ENCODE results near the gene UBE2Z.

The UBE2Z gene

GRCh38 chr17:48901241-48901640 lies 7.0 kb upstream of the UBE2Z start:
- Histone ChIP-seq H3K4me1 (no peaks in the 10 kb centered on the region), H3K9me3 (no peaks in the 10 kb centered on the region), H3K27me3 (no peaks in the 10 kb centered on the region), H3K4me3 (ENCODE audit: low read depth, low read length) (no peak overlapping the region), H3K36me3 (peaks cover 15% of the 10 kb centered on the region)
- no peak for DNase-seq
- TF ChIP-seq CTCF (IDR thresholded peaks at IDR 0.05; ENCODE audit: low read depth, low read length) = no peak

GRCh38 chr17:48903401-48903800 lies 4.8 kb upstream of the UBE2Z start:
- no peak for TF ChIP-seq CTCF (IDR thresholded peaks at IDR 0.05; ENCODE audit: low read depth, low read length)

GRCh38 chr17:48904428-48904827 lies 3.8 kb upstream of the UBE2Z start:
- H3K4me3 ChIP-seq (ENCODE audit: low read depth, low read length) = no peak overlapping the region
- H3K4me1 ChIP-seq = no peaks in the 10 kb centered on the region
- no peaks in the 10 kb centered on the region for H3K27me3 ChIP-seq
- TF ChIP-seq CTCF (IDR thresholded peaks at IDR 0.05; ENCODE audit: low read depth, low read length) = no peak
- DNase-seq = no peak
- no peaks in the 10 kb centered on the region for H3K9me3 ChIP-seq
- no peaks in the 10 kb centered on the region for H3K36me3 ChIP-seq

More at GRCh38 chr17:48903401-48903800, 4.8 kb upstream of the UBE2Z start:
- Histone ChIP-seq H3K9me3 (no peaks in the 10 kb centered on the region), H3K4me1 (no peaks in the 10 kb centered on the region), H3K4me3 (ENCODE audit: low read depth, low read length) (no peak overlapping the region), H3K27me3 (no peaks in the 10 kb centered on the region), H3K36me3 (no peaks in the 10 kb centered on the region; the same call in 1 of the 2 replicates)
- no peak for DNase-seq

- no peaks in the 10 kb centered on the region for H3K27me3 ChIP-seq
- peaks cover 10% of the 10 kb centered on the region; the same call in 1 of the 2 replicates for H3K36me3 ChIP-seq
- H3K9me3 ChIP-seq = no peaks in the 10 kb centered on the region
- no peak for DNase-seq
- no peak for TF ChIP-seq CTCF (IDR thresholded peaks at IDR 0.05; ENCODE audit: low read depth, low read length)
- peaks cover 5% of the 10 kb centered on the region for H3K4me1 ChIP-seq
- no peak overlapping the region for H3K4me3 ChIP-seq (ENCODE audit: low read depth, low read length)
Measured at GRCh38 chr17:48905987-48906515, 2.2 kb upstream of the UBE2Z start.

- no peak for DNase-seq
- Histone ChIP-seq H3K36me3 (peaks cover 20% of the 10 kb centered on the region), H3K4me3 (ENCODE audit: low read depth, low read length) (peak overlapping the region; percentile 72), H3K27me3 (no peaks in the 10 kb centered on the region), H3K9me3 (no peaks in the 10 kb centered on the region), H3K4me1 (peaks cover 5% of the 10 kb centered on the region)
- no peak for TF ChIP-seq CTCF (IDR thresholded peaks at IDR 0.05; ENCODE audit: low read depth, low read length)
Measured at GRCh38 chr17:48907713-48908046, 527 bp upstream of the UBE2Z start.

- no peak for TF ChIP-seq CTCF (IDR thresholded peaks at IDR 0.05; ENCODE audit: low read depth, low read length)
- H3K4me3 ChIP-seq (ENCODE audit: low read depth, low read length) = peak overlapping the region; percentile 72
- no peaks in the 10 kb centered on the region for H3K9me3 ChIP-seq
- peak; percentile 97 for DNase-seq
- H3K4me1 ChIP-seq = peaks cover 5% of the 10 kb centered on the region
- H3K36me3 ChIP-seq = peaks cover 32% of the 10 kb centered on the region
- no peaks in the 10 kb centered on the region for H3K27me3 ChIP-seq
Measured at GRCh38 chr17:48908853-48909394, 717 bp downstream of the UBE2Z start.

All from BE2C (cell line).